H9 (cell line): ENCODE data around the gene TMEM120B. TPM values are rescaled to one million over a fixed set of nuclear protein-coding genes. Genes with fewer than 3 reads are reported as not detected.
"Not testable (repeated sequence)": the region's sequence is repeated elsewhere in the genome, so short reads cannot be mapped to it uniquely, and the experiment has no call there.

ENCODE experiments used
- DNase-seq: peaks from one replicate; pipeline ENCODE4 v3.0.0-alpha.2; 2017
- H2AFZ ChIP-seq: one replicate; pipeline ENCODE4 v1.6.1; 2013; ENCODE audit warnings: mild to moderate bottlenecking, low read length, control low read depth, moderate library complexity
- H2AK5ac ChIP-seq: 2 replicates; pipeline ENCODE4 v1.6.1; 2013; ENCODE audit warnings: low read length, control low read depth, mixed read lengths; ENCODE audit not compliant: insufficient read length
- H2BK120ac ChIP-seq: one replicate; pipeline ENCODE4 v1.6.1; 2013; ENCODE audit warnings: low read depth, mild to moderate bottlenecking, low read length, control low read depth, inconsistent platforms; ENCODE audit not compliant: poor library complexity, severe bottlenecking
- H2BK12ac ChIP-seq: 2 replicates; pipeline ENCODE4 v1.6.1; 2013; ENCODE audit warnings: low read length, control low read depth, mixed read lengths, low read depth; ENCODE audit not compliant: insufficient read length
- H2BK15ac ChIP-seq: 2 replicates; pipeline ENCODE4 v1.6.1; 2013; ENCODE audit warnings: low read depth, low read length, control low read depth
- H2BK20ac ChIP-seq: one replicate; pipeline ENCODE4 v1.6.1; 2013; ENCODE audit warnings: low read depth, mild to moderate bottlenecking, low read length, control low read depth, inconsistent platforms; ENCODE audit not compliant: poor library complexity, severe bottlenecking
- H2BK5ac ChIP-seq: 2 replicates; pipeline ENCODE4 v1.6.1; 2013; ENCODE audit warnings: low read length, control low read depth, mixed read lengths; ENCODE audit not compliant: insufficient read length
- H3K14ac ChIP-seq: 2 replicates; pipeline ENCODE4 v1.6.1; 2013; ENCODE audit warnings: low read length, control low read depth; ENCODE audit not compliant: insufficient read depth
- H3K18ac ChIP-seq: 2 replicates; pipeline ENCODE4 v1.6.1; 2013; ENCODE audit warnings: low read depth, mild to moderate bottlenecking, mixed read lengths, low read length, control low read depth; ENCODE audit not compliant: insufficient read length
- H3K23ac ChIP-seq: 2 replicates; pipeline ENCODE4 v1.6.1; 2013; ENCODE audit warnings: low read length, control low read depth, mixed read lengths, low read depth; ENCODE audit not compliant: insufficient read length
- H3K23me2 ChIP-seq: 2 replicates; pipeline ENCODE4 v1.6.1; 2013; ENCODE audit warnings: low read depth, mild to moderate bottlenecking, mixed read lengths, low read length, control low read depth; ENCODE audit not compliant: insufficient read length, poor library complexity, severe bottlenecking
- H3K27ac ChIP-seq: 2 replicates; pipeline ENCODE4 v1.5.1; 2013; ENCODE audit warnings: low read length, control low read depth, mixed read lengths, low read depth; ENCODE audit not compliant: insufficient read length
- H3K27me3 ChIP-seq: 2 replicates; pipeline ENCODE4 v1.6.1; 2013; ENCODE audit warnings: low read length, control low read depth, inconsistent platforms; ENCODE audit not compliant: insufficient read depth
- H3K4ac ChIP-seq: 2 replicates; pipeline ENCODE4 v1.6.1; 2013; ENCODE audit warnings: low read depth, mild to moderate bottlenecking, control low read depth, inconsistent platforms, low read length, moderate library complexity
- H3K4me1 ChIP-seq: 2 replicates; pipeline ENCODE4 v1.6.1; 2013; ENCODE audit warnings: low read length, control low read depth, inconsistent platforms; ENCODE audit not compliant: insufficient read depth
- H3K4me2 ChIP-seq: 2 replicates; pipeline ENCODE4 v1.6.1; 2013; ENCODE audit warnings: low read length, control low read depth, mixed read lengths; ENCODE audit not compliant: insufficient read length, insufficient read depth
- H3K56ac ChIP-seq: 2 replicates; pipeline ENCODE4 v1.6.1; 2013; ENCODE audit warnings: low read depth, mild to moderate bottlenecking, mixed read lengths, low read length, control low read depth; ENCODE audit not compliant: insufficient read length
- H3K79me1 ChIP-seq: 2 replicates; pipeline ENCODE4 v1.6.1; 2013; ENCODE audit warnings: low read depth, mild to moderate bottlenecking, moderate library complexity, low read length, control low read depth, inconsistent platforms; ENCODE audit not compliant: insufficient read depth, poor library complexity, severe bottlenecking
- H3K79me2 ChIP-seq: 2 replicates; pipeline ENCODE4 v1.6.1; 2013; ENCODE audit warnings: low read length, control low read depth, inconsistent platforms; ENCODE audit not compliant: insufficient read depth
- H3K9ac ChIP-seq: 2 replicates; pipeline ENCODE4 v1.6.1; 2013; ENCODE audit warnings: low read length, control low read depth, mixed read lengths; ENCODE audit not compliant: insufficient read length; ENCODE audit errors: extremely low read depth
- H3K9me3 ChIP-seq: one replicate; pipeline ENCODE4 v1.6.1; 2013; ENCODE audit warnings: low read depth, low read length, inconsistent platforms; ENCODE audit not compliant: control insufficient read depth
- H3T11ph ChIP-seq: one replicate; pipeline ENCODE4 v1.6.1; 2013; ENCODE audit warnings: mild to moderate bottlenecking, low read length, control low read depth, inconsistent platforms
- H4K20me1 ChIP-seq: one replicate; pipeline ENCODE4 v1.6.1; 2013; ENCODE audit not compliant: control insufficient read depth, insufficient read length, insufficient read depth
- H4K5ac ChIP-seq: 2 replicates; pipeline ENCODE4 v1.6.1; 2013; ENCODE audit warnings: low read depth, mild to moderate bottlenecking, mixed read lengths, low read length, control low read depth; ENCODE audit not compliant: insufficient read length
- H4K8ac ChIP-seq: replicated peaks from 2 replicates; pipeline ENCODE4 v1.6.1; 2013; ENCODE audit warnings: low read length, control low read depth, mixed read lengths, low read depth; ENCODE audit not compliant: insufficient read length
- H4K91ac ChIP-seq: 2 replicates; pipeline ENCODE4 v1.6.1; 2013; ENCODE audit warnings: low read depth, mild to moderate bottlenecking, moderate library complexity, mixed read lengths, low read length, control low read depth; ENCODE audit not compliant: insufficient read length
- H3K27ac Mint-ChIP-seq, 3 experiments: 2 replicates in 2 of 3; 3 replicates in 1 of 3; pipeline ENCODE4 v1.8.0; 2020 to 2021; ENCODE audit warnings: mixed read lengths in 3 of 3, mild to moderate bottlenecking in 1 of 3, moderate library complexity in 1 of 3
- H3K27me3 Mint-ChIP-seq: 2 replicates; pipeline ENCODE4 v1.8.0; 2021; ENCODE audit warnings: low read depth, mild to moderate bottlenecking, moderate library complexity, mixed read lengths
- H3K36me3 Mint-ChIP-seq, 3 experiments: 2 replicates in 2 of 3; 3 replicates in 1 of 3; pipeline ENCODE4 v1.8.0; 2020 to 2021; ENCODE audit warnings: low read depth in 3 of 3, mixed read lengths in 3 of 3; ENCODE audit not compliant: insufficient read depth in 1 of 3
- H3K4me1 Mint-ChIP-seq, 2 experiments: 2 replicates each; pipeline ENCODE4 v1.8.0; 2020; ENCODE audit warnings: mixed read lengths in 2 of 2
- H3K4me3 Mint-ChIP-seq, 2 experiments: 2 replicates in 1 of 2; 3 replicates in 1 of 2; pipeline ENCODE4 v1.8.0; 2020 to 2021; ENCODE audit warnings: mild to moderate bottlenecking in 2 of 2, mixed read lengths in 2 of 2, moderate library complexity in 1 of 2
- H3K9me3 Mint-ChIP-seq, 2 experiments: 2 replicates in 1 of 2; 3 replicates in 1 of 2; pipeline ENCODE4 v1.8.0; 2020; ENCODE audit warnings: mild to moderate bottlenecking in 2 of 2, mixed read lengths in 2 of 2, moderate library complexity in 1 of 2
- CTCF ChIP-seq: fragments of 200-600 bp; sonication (generic); conservative IDR thresholded peaks from 3 replicates; pipeline ENCODE4 v1.8.0; 2021; ENCODE audit warnings: antibody characterized with exemption, mild to moderate bottlenecking
- WGBS: extraction: QIAGEN DNeasy Blood & Tissue Kit; methylation state at CpG from one replicate; pipeline ENCODE4 v1.1.7; 2013; ENCODE audit warnings: missing lambda C conversion rate, low lambda C conversion rate, mixed read lengths; ENCODE audit not compliant: insufficient read length; ENCODE audit errors: extremely low coverage; 5-methylcytosine and 5-hydroxymethylcytosine counted together
- total RNA-seq: library from RNA; stranded (reverse); gene quantifications from 2 replicates; pipeline ENCODE4 v1.2.1, GENCODE V29; 2021

Gene TMEM120B
- total RNA-seq, 1 experiment from 2014 or later = 25.8 TPM

- H2BK12ac ChIP-seq = no peak overlapping the region
- H3K36me3 Mint-ChIP-seq = peaks cover 3 to 17% (median 7%) of the 10 kb centered on the region in 3 experiments; a peak in 6 of 7 replicates
- H3K56ac ChIP-seq = no peak overlapping the region
- peaks cover 33 to 39% of the 10 kb centered on the region in 2 experiments for H3K4me1 Mint-ChIP-seq
- H2AFZ ChIP-seq = no peak overlapping the region
- H3K79me2 ChIP-seq = peaks cover 5% of the 10 kb centered on the region; the same call in 1 of the 2 replicates
- no peak for DNase-seq
- H3K4me3 Mint-ChIP-seq = peak overlapping the region; percentile 92 to 95
- no peaks in the 10 kb centered on the region; a peak in 1 of 5 replicates for H3K9me3 Mint-ChIP-seq
- peak overlapping the region; percentile 90 for H3K4me2 ChIP-seq
- no peaks in the 10 kb centered on the region for H3K27me3 ChIP-seq
- H3K9ac ChIP-seq = no peak overlapping the region
- no peaks in the 10 kb centered on the region; the same call in none of the 2 replicates for H3K27me3 Mint-ChIP-seq
- H4K91ac ChIP-seq = no peak overlapping the region
- no peak overlapping the region for H2BK5ac ChIP-seq
- no peaks in the 10 kb centered on the region for H3K9me3 ChIP-seq
- TF ChIP-seq CTCF = no peak
- H3K27ac Mint-ChIP-seq = no peak overlapping the region; a peak in 1 of 7 replicates
- H3K27ac ChIP-seq = no peak overlapping the region
- peaks cover 11% of the 10 kb centered on the region for H3K23me2 ChIP-seq
- no peak overlapping the region for H3K4ac ChIP-seq
- no peak overlapping the region for H4K8ac ChIP-seq
- peaks cover 5% of the 10 kb centered on the region for H3K79me1 ChIP-seq
- peaks cover 2% of the 10 kb centered on the region; the same call in 1 of the 2 replicates for H3K4me1 ChIP-seq
- no peak overlapping the region for H3K18ac ChIP-seq
- no peak overlapping the region for H3T11ph ChIP-seq
- no peak overlapping the region for H3K14ac ChIP-seq
- H2BK120ac ChIP-seq = no peak overlapping the region
- H4K5ac ChIP-seq = no peak overlapping the region
- no peaks in the 10 kb centered on the region for H4K20me1 ChIP-seq
- H2BK15ac ChIP-seq = no peak overlapping the region
- H2BK20ac ChIP-seq = no peak overlapping the region
- H2AK5ac ChIP-seq = no peak overlapping the region
- no peak overlapping the region for H3K23ac ChIP-seq
- WGBS = no CpG with 5 or more reads among the region's 6 CpGs
These were observed 1.2 kb downstream of the TMEM120B start for GRCh38 chr12:121713793-121714192.

- H2BK12ac ChIP-seq, H2BK5ac ChIP-seq, H3K23ac ChIP-seq, H3K9me3 Mint-ChIP-seq, H2AK5ac ChIP-seq, H3K27me3 ChIP-seq, H4K8ac ChIP-seq, H2BK120ac ChIP-seq, H3K56ac ChIP-seq, H3K27me3 Mint-ChIP-seq, H3K4ac ChIP-seq, DNase-seq, H3K4me1 ChIP-seq, H4K5ac ChIP-seq, H4K91ac ChIP-seq, H3K4me2 ChIP-seq, H3K9ac ChIP-seq, H3T11ph ChIP-seq, H2BK20ac ChIP-seq, H3K9me3 ChIP-seq, H4K20me1 ChIP-seq, H3K14ac ChIP-seq, H3K79me2 ChIP-seq, H2AFZ ChIP-seq, H3K27ac ChIP-seq, H3K18ac ChIP-seq, H3K79me1 ChIP-seq, H2BK15ac ChIP-seq: not testable (repeated sequence)
- Mint-ChIP-seq H3K27ac (0 out of 7 replicates have a peak overlapping the region, but pooled peaks of 1 of the 3 experiments have one; percentile 23), H3K36me3 (peaks cover 3 to 17% (median 9%) of the 10 kb centered on the region in 3 experiments; a peak in 6 of 7 replicates), H3K4me3 (peak overlapping the region in 1 of 2 experiments; percentile 35; a peak in 2 of 5 replicates), H3K4me1 (peaks cover 33 to 37% of the 10 kb centered on the region in 2 experiments)
- WGBS = no CpG with 5 or more reads among the region's 7 CpGs
- peaks cover 11% of the 10 kb centered on the region for H3K23me2 ChIP-seq
These were observed 2.5 kb downstream of the TMEM120B start for GRCh38 chr12:121715055-121715454.
